H9 (cell line): ENCODE measurements around the gene CDH4. TPM values are rescaled to one million over a fixed set of nuclear protein-coding genes. Genes with fewer than 3 reads are reported as not detected.

Source experiments
- DNase-seq: peaks from one replicate; pipeline ENCODE4 v3.0.0-alpha.2; 2017
- H2AFZ ChIP-seq: one replicate; pipeline ENCODE4 v1.6.1; 2013; ENCODE audit warnings: mild to moderate bottlenecking, low read length, control low read depth, moderate library complexity
- H2AK5ac ChIP-seq: 2 replicates; pipeline ENCODE4 v1.6.1; 2013; ENCODE audit warnings: low read length, control low read depth, mixed read lengths; ENCODE audit not compliant: insufficient read length
- H2BK120ac ChIP-seq: one replicate; pipeline ENCODE4 v1.6.1; 2013; ENCODE audit warnings: low read depth, mild to moderate bottlenecking, low read length, control low read depth, inconsistent platforms; ENCODE audit not compliant: poor library complexity, severe bottlenecking
- H2BK12ac ChIP-seq: 2 replicates; pipeline ENCODE4 v1.6.1; 2013; ENCODE audit warnings: low read length, control low read depth, mixed read lengths, low read depth; ENCODE audit not compliant: insufficient read length
- H2BK15ac ChIP-seq: 2 replicates; pipeline ENCODE4 v1.6.1; 2013; ENCODE audit warnings: low read depth, low read length, control low read depth
- H2BK20ac ChIP-seq: one replicate; pipeline ENCODE4 v1.6.1; 2013; ENCODE audit warnings: low read depth, mild to moderate bottlenecking, low read length, control low read depth, inconsistent platforms; ENCODE audit not compliant: poor library complexity, severe bottlenecking
- H2BK5ac ChIP-seq: 2 replicates; pipeline ENCODE4 v1.6.1; 2013; ENCODE audit warnings: low read length, control low read depth, mixed read lengths; ENCODE audit not compliant: insufficient read length
- H3K14ac ChIP-seq: 2 replicates; pipeline ENCODE4 v1.6.1; 2013; ENCODE audit warnings: low read length, control low read depth; ENCODE audit not compliant: insufficient read depth
- H3K18ac ChIP-seq: 2 replicates; pipeline ENCODE4 v1.6.1; 2013; ENCODE audit warnings: low read depth, mild to moderate bottlenecking, mixed read lengths, low read length, control low read depth; ENCODE audit not compliant: insufficient read length
- H3K23ac ChIP-seq: 2 replicates; pipeline ENCODE4 v1.6.1; 2013; ENCODE audit warnings: low read length, control low read depth, mixed read lengths, low read depth; ENCODE audit not compliant: insufficient read length
- H3K23me2 ChIP-seq: 2 replicates; pipeline ENCODE4 v1.6.1; 2013; ENCODE audit warnings: low read depth, mild to moderate bottlenecking, mixed read lengths, low read length, control low read depth; ENCODE audit not compliant: insufficient read length, poor library complexity, severe bottlenecking
- H3K27ac ChIP-seq: 2 replicates; pipeline ENCODE4 v1.5.1; 2013; ENCODE audit warnings: low read length, control low read depth, mixed read lengths, low read depth; ENCODE audit not compliant: insufficient read length
- H3K27me3 ChIP-seq: 2 replicates; pipeline ENCODE4 v1.6.1; 2013; ENCODE audit warnings: low read length, control low read depth, inconsistent platforms; ENCODE audit not compliant: insufficient read depth
- H3K4ac ChIP-seq: 2 replicates; pipeline ENCODE4 v1.6.1; 2013; ENCODE audit warnings: low read depth, mild to moderate bottlenecking, control low read depth, inconsistent platforms, low read length, moderate library complexity
- H3K4me1 ChIP-seq: 2 replicates; pipeline ENCODE4 v1.6.1; 2013; ENCODE audit warnings: low read length, control low read depth, inconsistent platforms; ENCODE audit not compliant: insufficient read depth
- H3K4me2 ChIP-seq: 2 replicates; pipeline ENCODE4 v1.6.1; 2013; ENCODE audit warnings: low read length, control low read depth, mixed read lengths; ENCODE audit not compliant: insufficient read length, insufficient read depth
- H3K56ac ChIP-seq: 2 replicates; pipeline ENCODE4 v1.6.1; 2013; ENCODE audit warnings: low read depth, mild to moderate bottlenecking, mixed read lengths, low read length, control low read depth; ENCODE audit not compliant: insufficient read length
- H3K79me1 ChIP-seq: 2 replicates; pipeline ENCODE4 v1.6.1; 2013; ENCODE audit warnings: low read depth, mild to moderate bottlenecking, moderate library complexity, low read length, control low read depth, inconsistent platforms; ENCODE audit not compliant: insufficient read depth, poor library complexity, severe bottlenecking
- H3K79me2 ChIP-seq: 2 replicates; pipeline ENCODE4 v1.6.1; 2013; ENCODE audit warnings: low read length, control low read depth, inconsistent platforms; ENCODE audit not compliant: insufficient read depth
- H3K9ac ChIP-seq: 2 replicates; pipeline ENCODE4 v1.6.1; 2013; ENCODE audit warnings: low read length, control low read depth, mixed read lengths; ENCODE audit not compliant: insufficient read length; ENCODE audit errors: extremely low read depth
- H3K9me3 ChIP-seq: one replicate; pipeline ENCODE4 v1.6.1; 2013; ENCODE audit warnings: low read depth, low read length, inconsistent platforms; ENCODE audit not compliant: control insufficient read depth
- H3T11ph ChIP-seq: one replicate; pipeline ENCODE4 v1.6.1; 2013; ENCODE audit warnings: mild to moderate bottlenecking, low read length, control low read depth, inconsistent platforms
- H4K20me1 ChIP-seq: one replicate; pipeline ENCODE4 v1.6.1; 2013; ENCODE audit not compliant: control insufficient read depth, insufficient read length, insufficient read depth
- H4K5ac ChIP-seq: 2 replicates; pipeline ENCODE4 v1.6.1; 2013; ENCODE audit warnings: low read depth, mild to moderate bottlenecking, mixed read lengths, low read length, control low read depth; ENCODE audit not compliant: insufficient read length
- H4K8ac ChIP-seq: replicated peaks from 2 replicates; pipeline ENCODE4 v1.6.1; 2013; ENCODE audit warnings: low read length, control low read depth, mixed read lengths, low read depth; ENCODE audit not compliant: insufficient read length
- H4K91ac ChIP-seq: 2 replicates; pipeline ENCODE4 v1.6.1; 2013; ENCODE audit warnings: low read depth, mild to moderate bottlenecking, moderate library complexity, mixed read lengths, low read length, control low read depth; ENCODE audit not compliant: insufficient read length
- H3K27ac Mint-ChIP-seq, 3 experiments: 2 replicates in 2 of 3; 3 replicates in 1 of 3; pipeline ENCODE4 v1.8.0; 2020 to 2021; ENCODE audit warnings: mixed read lengths in 3 of 3, mild to moderate bottlenecking in 1 of 3, moderate library complexity in 1 of 3
- H3K27me3 Mint-ChIP-seq: 2 replicates; pipeline ENCODE4 v1.8.0; 2021; ENCODE audit warnings: low read depth, mild to moderate bottlenecking, moderate library complexity, mixed read lengths
- H3K36me3 Mint-ChIP-seq, 3 experiments: 2 replicates in 2 of 3; 3 replicates in 1 of 3; pipeline ENCODE4 v1.8.0; 2020 to 2021; ENCODE audit warnings: low read depth in 3 of 3, mixed read lengths in 3 of 3; ENCODE audit not compliant: insufficient read depth in 1 of 3
- H3K4me1 Mint-ChIP-seq, 2 experiments: 2 replicates each; pipeline ENCODE4 v1.8.0; 2020; ENCODE audit warnings: mixed read lengths in 2 of 2
- H3K4me3 Mint-ChIP-seq, 2 experiments: 2 replicates in 1 of 2; 3 replicates in 1 of 2; pipeline ENCODE4 v1.8.0; 2020 to 2021; ENCODE audit warnings: mild to moderate bottlenecking in 2 of 2, mixed read lengths in 2 of 2, moderate library complexity in 1 of 2
- H3K9me3 Mint-ChIP-seq, 2 experiments: 2 replicates in 1 of 2; 3 replicates in 1 of 2; pipeline ENCODE4 v1.8.0; 2020; ENCODE audit warnings: mild to moderate bottlenecking in 2 of 2, mixed read lengths in 2 of 2, moderate library complexity in 1 of 2
- CTCF ChIP-seq: fragments of 200-600 bp; sonication (generic); conservative IDR thresholded peaks from 3 replicates; pipeline ENCODE4 v1.8.0; 2021; ENCODE audit warnings: antibody characterized with exemption, mild to moderate bottlenecking
- WGBS: extraction: QIAGEN DNeasy Blood & Tissue Kit; methylation state at CpG from one replicate; pipeline ENCODE4 v1.1.7; 2013; ENCODE audit warnings: missing lambda C conversion rate, low lambda C conversion rate, mixed read lengths; ENCODE audit not compliant: insufficient read length; ENCODE audit errors: extremely low coverage; 5-methylcytosine and 5-hydroxymethylcytosine counted together
- total RNA-seq: library from RNA; stranded (reverse); gene quantifications from 2 replicates; pipeline ENCODE4 v1.2.1, GENCODE V29; 2021

CDH4 gene
- total RNA-seq, 1 experiment from 2014 or later = 3.0 TPM

- no peaks in the 10 kb centered on the region for H3K79me2 ChIP-seq
- Mint-ChIP-seq H3K36me3 (peaks cover 0 to 7% (median 2%) of the 10 kb centered on the region in 3 experiments; a peak in 3 of 7 replicates), H3K27me3 (no peaks in the 10 kb centered on the region; the same call in none of the 2 replicates), H3K27ac (peak overlapping the region in 1 of 3 experiments; percentile 84; a peak in 1 of 7 replicates), H3K9me3 (0 out of 5 replicates have a peak, but pooled peaks cover 0 to 2% of the 10 kb centered on the region in 2 experiments), H3K4me1 (peaks cover 0 to 2% of the 10 kb centered on the region in 2 experiments; a peak in 1 of 4 replicates), H3K4me3 (no peak overlapping the region)
- no peaks in the 10 kb centered on the region for H3K79me1 ChIP-seq
- H2BK12ac ChIP-seq = no peak overlapping the region
- no peak overlapping the region for H2BK20ac ChIP-seq
- no peak overlapping the region for H3K4me2 ChIP-seq
- no peak for TF ChIP-seq CTCF
- no peak overlapping the region for H3K23ac ChIP-seq
- H3K9me3 ChIP-seq = no peaks in the 10 kb centered on the region
- H3K23me2 ChIP-seq = no peaks in the 10 kb centered on the region
- no peak overlapping the region for H4K91ac ChIP-seq
- H3K14ac ChIP-seq = no peak overlapping the region
- no peak overlapping the region for H3T11ph ChIP-seq
- H3K27ac ChIP-seq = no peak overlapping the region
- no peak overlapping the region for H4K5ac ChIP-seq
- H2BK15ac ChIP-seq = no peak overlapping the region
- no peak for DNase-seq
- no peak overlapping the region for H2AK5ac ChIP-seq
- H3K27me3 ChIP-seq = no peaks in the 10 kb centered on the region; the same call in 1 of the 2 replicates
- no peak overlapping the region for H2BK5ac ChIP-seq
- no peak overlapping the region for H2BK120ac ChIP-seq
- no peak overlapping the region for H3K18ac ChIP-seq
- H2AFZ ChIP-seq = no peak overlapping the region
- H4K8ac ChIP-seq = no peak overlapping the region
- H3K9ac ChIP-seq = no peak overlapping the region
- no CpG with 5 or more reads among the region's 43 CpGs for WGBS
- H4K20me1 ChIP-seq = no peaks in the 10 kb centered on the region
- H3K4ac ChIP-seq = no peak overlapping the region
- H3K56ac ChIP-seq = no peak overlapping the region
- H3K4me1 ChIP-seq = no peaks in the 10 kb centered on the region
Measured at GRCh38 chr20:61927826-61928541, 675.9 kb downstream of the CDH4 start.
